ENCODE results near the gene TMEM63C. TPM values are rescaled to one million over a fixed set of nuclear protein-coding genes. Genes with fewer than 3 reads are reported as not detected.

The TMEM63C gene
- total RNA-seq, 1 experiment from 2014 or later: 9.3 TPM

DNA sequence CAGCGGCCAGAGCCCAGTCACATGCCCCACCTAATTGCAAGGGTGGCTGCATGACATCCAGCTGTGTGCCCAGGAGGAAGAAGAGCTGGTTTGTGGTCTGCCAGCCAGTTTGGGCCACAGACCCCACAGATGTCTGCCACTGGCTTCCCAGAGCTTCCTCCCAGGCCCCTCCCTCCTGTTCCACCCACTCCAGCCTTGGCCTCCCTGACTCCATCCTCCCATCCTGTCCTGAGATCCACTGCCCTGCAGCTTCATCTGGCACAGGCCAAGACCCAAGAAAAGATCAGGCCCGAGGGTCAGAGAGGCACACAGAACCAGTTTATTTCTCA is 83.6 kb downstream of the TMEM63C start:
- no peak overlapping the region for H3K27ac Mint-ChIP-seq (ENCODE audit: low read depth, unreplicated experiment)
- POLR2A ChIA-PET: interaction anchor here (0.8 kb wide), 1 partner anchor 22 kb away, joined by 3 read pairs; no protein-coding TSS in a partner anchor

DNA sequence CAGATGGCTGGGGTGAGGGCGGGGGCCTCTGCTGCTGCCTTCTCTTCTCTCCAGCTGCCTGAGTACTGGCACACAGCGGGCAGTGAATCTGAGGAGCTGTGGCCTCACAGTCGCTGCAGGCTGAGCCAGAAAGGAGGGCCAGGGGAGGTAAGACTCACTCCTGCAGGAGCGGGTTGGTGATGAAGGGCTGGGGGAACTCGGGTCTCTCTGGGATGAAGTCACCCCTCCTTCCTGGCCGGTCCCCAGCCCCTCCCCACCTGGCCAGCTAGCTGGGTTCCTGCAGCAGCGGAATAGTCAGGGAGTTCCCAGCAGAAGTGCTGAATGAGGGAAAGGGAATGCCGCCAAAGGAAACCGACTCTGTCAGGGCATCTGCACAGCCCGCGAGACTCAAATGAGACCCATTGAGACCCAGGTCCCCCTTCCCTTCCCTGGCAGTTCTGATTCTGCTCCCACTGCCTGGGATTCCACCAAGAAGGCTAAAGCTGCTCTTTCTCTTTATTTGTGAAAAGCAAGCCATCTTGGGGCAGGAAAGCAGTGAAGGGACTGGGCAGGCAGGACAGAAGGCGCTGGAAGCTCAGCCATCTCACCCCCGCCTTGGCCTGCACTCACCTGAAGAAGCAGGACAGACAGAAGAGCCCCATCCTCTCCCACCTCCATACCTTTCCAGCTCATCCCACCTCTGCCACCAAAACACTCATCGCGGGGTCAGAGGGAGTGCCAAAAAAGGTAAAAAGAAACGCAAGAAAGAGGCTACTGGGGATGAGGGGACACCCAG is 84.2 kb downstream of the TMEM63C start:
- Mint-ChIP-seq H3K4me1 (ENCODE audit: insufficient read depth, unreplicated experiment) (peaks cover 12% of the 10 kb centered on the region), H3K4me3 (ENCODE audit: unreplicated experiment) (no peak overlapping the region), H3K9me3 (ENCODE audit: unreplicated experiment) (no peaks in the 10 kb centered on the region), H3K27me3 (ENCODE audit: insufficient read depth, unreplicated experiment) (peaks cover 11% of the 10 kb centered on the region), H3K27ac (ENCODE audit: low read depth, unreplicated experiment) (no peak overlapping the region), H3K36me3 (ENCODE audit: insufficient read depth, unreplicated experiment) (peaks cover 4% of the 10 kb centered on the region)
- BruUV-seq (replicated peaks): no TSS peak
- ChIA-PET POLR2A (interaction anchor here (0.8 to 1.3 kb wide), 2 partner anchors 8 to 21 kb away, joined by 3 to 4 read pairs; no protein-coding TSS in a partner anchor), CTCF (no interaction called here)
- no peak for DNase-seq (ENCODE audit: unreplicated experiment)
- TF ChIP-seq, protein P1, sequence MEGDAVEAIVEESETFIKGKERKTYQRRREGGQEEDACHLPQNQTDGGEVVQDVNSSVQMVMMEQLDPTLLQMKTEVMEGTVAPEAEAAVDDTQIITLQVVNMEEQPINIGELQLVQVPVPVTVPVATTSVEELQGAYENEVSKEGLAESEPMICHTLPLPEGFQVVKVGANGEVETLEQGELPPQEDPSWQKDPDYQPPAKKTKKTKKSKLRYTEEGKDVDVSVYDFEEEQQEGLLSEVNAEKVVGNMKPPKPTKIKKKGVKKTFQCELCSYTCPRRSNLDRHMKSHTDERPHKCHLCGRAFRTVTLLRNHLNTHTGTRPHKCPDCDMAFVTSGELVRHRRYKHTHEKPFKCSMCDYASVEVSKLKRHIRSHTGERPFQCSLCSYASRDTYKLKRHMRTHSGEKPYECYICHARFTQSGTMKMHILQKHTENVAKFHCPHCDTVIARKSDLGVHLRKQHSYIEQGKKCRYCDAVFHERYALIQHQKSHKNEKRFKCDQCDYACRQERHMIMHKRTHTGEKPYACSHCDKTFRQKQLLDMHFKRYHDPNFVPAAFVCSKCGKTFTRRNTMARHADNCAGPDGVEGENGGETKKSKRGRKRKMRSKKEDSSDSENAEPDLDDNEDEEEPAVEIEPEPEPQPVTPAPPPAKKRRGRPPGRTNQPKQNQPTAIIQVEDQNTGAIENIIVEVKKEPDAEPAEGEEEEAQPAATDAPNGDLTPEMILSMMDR (IDR thresholded peaks at IDR 0.05; ENCODE audit: unreplicated experiment): no peak
- intact Hi-C loops (cut with micrococcal nuclease): no loop called here

More for the DNA sequence above, 83.6 kb downstream of the TMEM63C start:
- TF ChIP-seq, protein P1 (IDR thresholded peaks at IDR 0.05; ENCODE audit: unreplicated experiment): no peak
- Mint-ChIP-seq H3K4me1 (ENCODE audit: insufficient read depth, unreplicated experiment) (peaks cover 11% of the 10 kb centered on the region), H3K27me3 (ENCODE audit: insufficient read depth, unreplicated experiment) (peaks cover 7% of the 10 kb centered on the region), H3K4me3 (ENCODE audit: unreplicated experiment) (no peak overlapping the region), H3K9me3 (ENCODE audit: unreplicated experiment) (no peaks in the 10 kb centered on the region), H3K36me3 (ENCODE audit: insufficient read depth, unreplicated experiment) (peaks cover 4% of the 10 kb centered on the region)
- intact Hi-C loops (cut with micrococcal nuclease): no loop called here
- DNase-seq (ENCODE audit: unreplicated experiment): no peak
- CTCF ChIA-PET: interaction anchor here (0.8 kb wide), 1 partner anchor 43 kb away, joined by 3 read pairs; no protein-coding TSS in a partner anchor
- no TSS peak for BruUV-seq (replicated peaks)

DNA sequence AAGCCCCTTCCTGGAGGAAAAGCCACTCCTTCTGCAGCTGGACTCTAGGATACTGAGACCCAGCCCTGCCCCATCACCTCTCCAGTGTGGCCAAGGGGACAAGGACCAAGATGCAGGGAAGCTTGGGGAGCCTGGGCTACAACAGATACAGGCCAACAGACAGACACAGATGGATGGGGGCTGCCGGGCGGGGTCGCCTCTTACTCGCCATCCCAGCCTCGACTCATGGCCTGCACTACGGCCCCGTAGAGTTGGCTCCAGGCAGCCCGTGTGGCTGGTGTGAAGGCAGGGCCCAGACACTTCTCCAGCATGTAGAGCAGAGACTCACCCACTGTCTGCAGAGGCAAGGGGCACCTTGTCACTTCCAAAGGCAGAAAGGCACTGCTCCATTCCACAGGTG is 84.7 kb downstream of the TMEM63C start:
- peaks cover 4% of the 10 kb centered on the region for H3K36me3 Mint-ChIP-seq (ENCODE audit: insufficient read depth, unreplicated experiment)
- DNase-seq (ENCODE audit: unreplicated experiment): no peak
- TF ChIP-seq, protein P1 (IDR thresholded peaks at IDR 0.05; ENCODE audit: unreplicated experiment): no peak
- intact Hi-C loops (cut with micrococcal nuclease): no loop called here
- CTCF ChIA-PET: no interaction called here
- no TSS peak for BruUV-seq (replicated peaks)
- POLR2A ChIA-PET: interaction anchor here (1.3 kb wide), 1 partner anchor 9 kb away, joined by 4 read pairs; no protein-coding TSS in a partner anchor
- peaks cover 11% of the 10 kb centered on the region for H3K27me3 Mint-ChIP-seq (ENCODE audit: insufficient read depth, unreplicated experiment)
- no peak overlapping the region for H3K27ac Mint-ChIP-seq (ENCODE audit: low read depth, unreplicated experiment)
- no peaks in the 10 kb centered on the region for H3K9me3 Mint-ChIP-seq (ENCODE audit: unreplicated experiment)
- no peak overlapping the region for H3K4me3 Mint-ChIP-seq (ENCODE audit: unreplicated experiment)
- H3K4me1 Mint-ChIP-seq (ENCODE audit: insufficient read depth, unreplicated experiment): peaks cover 12% of the 10 kb centered on the region

GRCh38 chr14:77267937-77268699 is 86.5 kb downstream of the TMEM63C start:
- ChIA-PET POLR2A (interaction anchor here (1.0 kb wide), 1 partner anchor 48 kb away, joined by 3 read pairs; no protein-coding TSS in a partner anchor), CTCF (interaction anchor here (0.7 to 2.6 kb wide), 7 partner anchors 12 to 117 kb away, joined by 3 to 14 read pairs (median 4); no protein-coding TSS in a partner anchor)
- TF ChIP-seq, protein P1 (IDR thresholded peaks at IDR 0.05; ENCODE audit: unreplicated experiment): no peak
- H3K27ac Mint-ChIP-seq (ENCODE audit: low read depth, unreplicated experiment): no peak overlapping the region
- intact Hi-C loops (cut with micrococcal nuclease): no loop called here
- peaks cover 12% of the 10 kb centered on the region for H3K4me1 Mint-ChIP-seq (ENCODE audit: insufficient read depth, unreplicated experiment)
- H3K36me3 Mint-ChIP-seq (ENCODE audit: insufficient read depth, unreplicated experiment): peaks cover 4% of the 10 kb centered on the region
- DNase-seq (ENCODE audit: unreplicated experiment): no peak
- H3K4me3 Mint-ChIP-seq (ENCODE audit: unreplicated experiment): no peak overlapping the region
- peaks cover 11% of the 10 kb centered on the region for H3K27me3 Mint-ChIP-seq (ENCODE audit: insufficient read depth, unreplicated experiment)
- no TSS peak for BruUV-seq (replicated peaks)
- H3K9me3 Mint-ChIP-seq (ENCODE audit: unreplicated experiment): no peaks in the 10 kb centered on the region
